Measurements from ENCODE around the gene SPRED2.

The SPRED2 gene

DNA sequence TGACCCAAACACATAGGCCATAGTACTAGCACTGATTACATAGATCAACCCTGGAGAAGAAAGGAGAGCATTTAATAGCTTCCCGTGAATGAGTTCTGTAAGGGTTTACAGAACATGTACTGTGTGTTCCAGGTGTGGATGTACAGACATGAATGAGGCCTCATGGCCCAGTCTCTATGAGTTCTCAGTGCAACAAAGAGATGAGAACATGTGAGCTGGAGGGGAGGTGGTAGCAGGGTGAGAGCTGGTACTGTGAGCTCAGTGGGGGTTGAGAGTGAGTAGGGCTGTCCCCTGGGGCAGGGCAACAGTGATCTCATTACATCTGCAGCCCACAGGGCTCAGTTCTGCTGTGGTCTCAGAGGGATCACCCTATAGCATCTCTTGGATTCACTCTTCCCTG, 42.6 kb upstream of the SPRED2 start:
- no peak overlapping the region for H3K4me3 ChIP-seq (replicated peaks; ENCODE audit: low read depth, low read length)
- TF ChIP-seq, protein P1, sequence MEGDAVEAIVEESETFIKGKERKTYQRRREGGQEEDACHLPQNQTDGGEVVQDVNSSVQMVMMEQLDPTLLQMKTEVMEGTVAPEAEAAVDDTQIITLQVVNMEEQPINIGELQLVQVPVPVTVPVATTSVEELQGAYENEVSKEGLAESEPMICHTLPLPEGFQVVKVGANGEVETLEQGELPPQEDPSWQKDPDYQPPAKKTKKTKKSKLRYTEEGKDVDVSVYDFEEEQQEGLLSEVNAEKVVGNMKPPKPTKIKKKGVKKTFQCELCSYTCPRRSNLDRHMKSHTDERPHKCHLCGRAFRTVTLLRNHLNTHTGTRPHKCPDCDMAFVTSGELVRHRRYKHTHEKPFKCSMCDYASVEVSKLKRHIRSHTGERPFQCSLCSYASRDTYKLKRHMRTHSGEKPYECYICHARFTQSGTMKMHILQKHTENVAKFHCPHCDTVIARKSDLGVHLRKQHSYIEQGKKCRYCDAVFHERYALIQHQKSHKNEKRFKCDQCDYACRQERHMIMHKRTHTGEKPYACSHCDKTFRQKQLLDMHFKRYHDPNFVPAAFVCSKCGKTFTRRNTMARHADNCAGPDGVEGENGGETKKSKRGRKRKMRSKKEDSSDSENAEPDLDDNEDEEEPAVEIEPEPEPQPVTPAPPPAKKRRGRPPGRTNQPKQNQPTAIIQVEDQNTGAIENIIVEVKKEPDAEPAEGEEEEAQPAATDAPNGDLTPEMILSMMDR (IDR thresholded peaks at IDR 0.05; ENCODE audit: low read length, missing control alignments): no peak
- no peak for DNase-seq (ENCODE audit: low read depth)

DNA sequence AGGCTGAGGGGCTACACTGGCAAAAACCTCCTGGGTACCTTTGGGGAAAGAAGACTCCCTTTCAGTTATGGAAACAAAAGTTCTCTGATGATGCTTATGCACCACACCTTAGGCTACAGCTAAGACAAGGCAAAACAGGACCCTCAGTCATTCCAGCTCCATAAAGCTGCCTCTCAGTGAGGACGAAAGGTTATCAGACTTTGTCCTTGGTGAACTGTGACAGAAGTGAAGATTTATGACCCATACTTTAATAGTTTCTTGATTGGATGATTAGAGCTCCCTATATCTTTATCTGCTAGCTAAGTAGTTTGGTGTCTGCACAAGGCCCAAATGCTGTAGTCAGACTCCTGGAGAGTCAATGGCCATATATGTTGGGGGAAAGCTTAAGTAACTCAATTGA, 40.6 kb upstream of the SPRED2 start:
- H3K4me3 ChIP-seq (replicated peaks; ENCODE audit: low read depth, low read length): no peak overlapping the region
- DNase-seq (ENCODE audit: low read depth): no peak
- TF ChIP-seq, protein P1 (IDR thresholded peaks at IDR 0.05; ENCODE audit: low read length, missing control alignments): no peak

- H3K4me3 ChIP-seq (replicated peaks; ENCODE audit: low read depth, low read length): no peak overlapping the region
- DNase-seq (ENCODE audit: low read depth): no peak
- TF ChIP-seq, protein P1 (IDR thresholded peaks at IDR 0.05; ENCODE audit: low read length, missing control alignments): no peak
Observed at GRCh38 chr2:65471409-65471808, 39.0 kb upstream of the SPRED2 start.

DNA sequence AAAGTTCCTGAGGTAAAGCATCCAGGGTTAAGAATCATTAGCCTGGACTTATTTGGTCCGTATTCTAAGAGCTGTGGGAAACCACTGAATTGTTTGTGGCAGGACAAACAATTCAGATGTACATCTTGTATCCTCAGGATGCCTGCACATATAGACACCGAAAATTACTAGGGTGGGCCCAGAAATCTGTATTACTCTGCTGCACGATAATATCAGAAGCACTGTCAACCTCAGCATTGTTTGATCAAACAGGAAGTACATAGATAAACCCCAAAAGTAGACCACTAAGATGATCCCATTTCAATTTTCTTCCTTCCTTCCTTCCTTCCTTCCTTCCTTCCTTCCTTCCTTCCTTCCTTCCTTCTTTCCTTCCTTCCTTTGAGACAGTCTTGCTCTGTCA, 34.2 kb upstream of the SPRED2 start:
- TF ChIP-seq, protein P1 (IDR thresholded peaks at IDR 0.05; ENCODE audit: low read length, missing control alignments): no peak
- no peak overlapping the region for H3K4me3 ChIP-seq (replicated peaks; ENCODE audit: low read depth, low read length)
- no peak for DNase-seq (ENCODE audit: low read depth)

GRCh38 chr2:65465857-65466256, 33.5 kb upstream of the SPRED2 start:
- TF ChIP-seq, protein P1 (IDR thresholded peaks at IDR 0.05; ENCODE audit: low read length, missing control alignments): no peak
- no peak overlapping the region for H3K4me3 ChIP-seq (replicated peaks; ENCODE audit: low read depth, low read length)
- DNase-seq (ENCODE audit: low read depth): no peak

GRCh38 chr2:65465124-65465523, 32.7 kb upstream of the SPRED2 start:
- DNase-seq (ENCODE audit: low read depth): no peak
- H3K4me3 ChIP-seq (replicated peaks; ENCODE audit: low read depth, low read length): no peak overlapping the region
- TF ChIP-seq, protein P1 (IDR thresholded peaks at IDR 0.05; ENCODE audit: low read length, missing control alignments): no peak

DNA sequence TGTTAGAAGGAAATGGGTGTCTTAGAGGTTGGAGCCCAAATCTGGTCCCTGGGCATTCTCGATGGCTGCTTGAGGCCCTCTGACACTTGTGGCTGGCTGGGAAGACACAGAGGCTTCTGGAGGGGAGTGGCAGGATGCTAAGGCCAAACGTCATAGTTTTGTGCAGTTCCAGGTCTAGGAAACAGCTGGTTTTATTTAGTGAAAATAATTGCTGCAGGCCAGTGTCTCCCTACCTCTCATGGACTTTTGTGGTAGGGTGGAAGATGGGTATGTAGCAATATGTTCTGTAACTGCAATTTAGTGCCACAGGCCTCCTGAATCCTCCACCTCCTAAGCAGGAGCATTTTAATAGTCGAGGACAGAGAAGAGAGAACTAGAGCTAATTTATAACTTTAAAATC, 32.2 kb upstream of the SPRED2 start:
- DNase-seq (ENCODE audit: low read depth): no peak
- TF ChIP-seq, protein P1 (IDR thresholded peaks at IDR 0.05; ENCODE audit: low read length, missing control alignments): no peak
- H3K4me3 ChIP-seq (replicated peaks; ENCODE audit: low read depth, low read length): no peak overlapping the region

Data from fibroblast of pulmonary artery (primary cell).